WTC11 (cell line): ENCODE data around the gene NIPA2.

Source experiments
- CTCF ChIP-seq: fragments of 200-600 bp; IDR thresholded peaks from 2 replicates; pipeline ENCODE4 v1.8.0; 2022; ENCODE audit warnings: antibody characterized with exemption
- MAX ChIP-seq: sonication (generic); formaldehyde crosslinking; IDR thresholded peaks from 2 replicates; pipeline ENCODE4 v1.8.0; 2022; ENCODE audit warnings: mild to moderate bottlenecking, missing genetic modification reagents
- SP1 ChIP-seq: sonication (generic); formaldehyde crosslinking; conservative IDR thresholded peaks from 2 replicates; pipeline ENCODE4 v1.8.1; 2022; ENCODE audit warnings: missing genetic modification reagents

- no peak for TF ChIP-seq CTCF
- no peak for TF ChIP-seq SP1
- no peak for TF ChIP-seq MAX (CRISPR knock-in tag)
Measured at GRCh38 chr15:22917556-22917955, 79.1 kb downstream of the NIPA2 start.
